ENCODE measurements around the gene TFF2.

TFF2 gene, protein sequence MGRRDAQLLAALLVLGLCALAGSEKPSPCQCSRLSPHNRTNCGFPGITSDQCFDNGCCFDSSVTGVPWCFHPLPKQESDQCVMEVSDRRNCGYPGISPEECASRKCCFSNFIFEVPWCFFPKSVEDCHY

GRCh38 chr21:42350927-42351426 is at the start of gene TFF2:
Gene TFF2 (minus strand): TSS chr21:42350994. CDS start chr21:42350957, 37 bp downstream.
- DNase-seq (ENCODE audit: low read depth), result no peak

DNA sequence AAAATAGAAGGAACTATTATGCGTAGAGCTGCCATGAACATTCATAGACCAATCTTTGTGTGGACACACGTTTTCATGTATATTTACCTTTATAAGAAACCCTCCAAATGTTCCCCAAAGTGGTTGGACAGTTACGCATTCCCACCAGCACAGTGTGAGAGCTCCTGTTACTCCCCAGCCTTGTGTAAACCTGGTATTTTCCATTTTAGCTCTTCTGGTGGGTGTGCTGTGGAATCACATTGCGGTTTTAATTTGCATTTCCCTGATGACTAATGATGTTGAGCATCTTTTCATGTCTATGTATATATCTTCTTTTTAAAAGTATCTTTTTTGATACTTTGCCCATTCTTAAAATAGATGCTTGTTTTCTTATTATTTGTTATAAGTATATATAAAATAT is 49.7 kb upstream of the TFF2 start:
- peak; percentile 11 for DNase-seq (ENCODE audit: low read depth)

GRCh38 chr21:42398436-42399028 is 47.7 kb upstream of the TFF2 start:
- DNase-seq (ENCODE audit: low read depth), result no peak

DNA sequence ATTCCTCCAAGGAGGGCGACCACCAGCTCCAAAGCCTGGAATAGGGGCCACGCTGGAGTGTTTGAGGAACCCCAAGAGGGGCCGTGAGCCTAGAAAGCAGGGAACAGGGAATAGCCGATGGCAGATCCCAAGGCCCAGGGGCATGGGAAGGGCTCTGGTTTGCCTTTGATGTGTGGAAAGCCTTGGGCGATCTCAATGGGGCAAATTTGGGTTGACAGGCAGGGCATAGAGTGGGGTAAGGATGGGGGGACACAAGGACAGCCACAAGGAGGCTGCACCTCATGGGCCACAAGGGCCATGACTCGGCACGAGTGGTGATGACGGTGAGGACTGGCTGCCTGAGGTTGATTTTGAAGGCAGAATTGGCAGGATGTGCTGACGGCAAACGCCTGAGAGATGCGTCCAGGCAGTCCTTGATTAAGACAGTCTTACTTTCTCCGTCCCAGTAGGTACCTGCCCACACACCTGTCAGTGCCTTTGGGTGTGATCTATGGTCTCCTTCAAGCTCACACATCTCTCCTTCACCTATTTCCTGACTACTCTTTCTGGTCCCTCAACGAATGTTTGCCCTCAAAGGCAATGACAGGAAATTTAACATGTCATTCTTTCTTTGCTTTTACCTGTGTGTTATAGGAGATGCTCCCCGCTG is 47.1 kb upstream of the TFF2 start:
- no peak for DNase-seq (ENCODE audit: low read depth)

DNA sequence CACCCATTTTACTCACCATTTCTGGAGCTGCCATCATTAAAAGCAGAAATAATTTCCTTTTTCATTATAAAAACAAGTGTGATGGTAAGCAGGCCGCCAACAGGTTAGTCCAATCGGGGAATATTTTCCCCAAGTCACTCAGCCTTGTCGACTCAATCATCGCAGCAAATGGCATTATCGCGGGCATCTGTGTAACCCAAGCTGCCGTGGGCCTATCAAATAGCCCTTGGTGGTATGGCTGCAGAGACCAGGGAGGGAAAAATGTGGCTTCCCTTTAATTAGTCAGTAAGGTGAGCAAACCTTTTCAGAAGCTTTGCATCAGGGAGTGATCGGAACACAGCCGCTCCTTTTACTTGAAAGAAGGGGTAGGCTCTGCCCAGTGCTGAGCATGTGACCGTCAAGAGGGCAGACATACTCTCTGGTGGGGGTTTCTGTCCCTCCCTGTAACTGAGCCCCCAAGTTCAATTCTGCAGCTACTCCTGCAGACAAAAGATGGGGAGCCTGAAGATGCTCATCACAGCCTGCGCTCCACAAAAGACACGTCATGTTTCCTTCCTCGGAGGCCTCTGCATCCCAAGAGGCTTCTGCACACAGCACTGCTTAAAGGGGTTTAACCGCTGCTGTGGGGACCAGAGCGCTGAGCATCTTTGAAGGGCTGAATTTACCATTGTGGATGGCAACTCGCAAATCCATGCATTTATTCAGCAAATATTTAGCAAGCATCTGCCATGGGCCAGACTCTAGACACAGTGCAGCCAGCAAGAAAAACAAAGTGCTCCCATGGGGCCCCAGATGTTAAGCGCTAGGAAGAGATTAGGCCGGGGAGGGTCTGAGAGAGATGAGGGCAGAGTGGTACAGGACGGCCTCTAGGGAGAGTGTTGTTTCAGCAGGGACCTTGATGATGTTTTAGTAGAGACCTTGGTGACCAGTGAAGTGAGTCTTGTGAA is 46.3 kb upstream of the TFF2 start:
- DNase-seq (ENCODE audit: low read depth), result no peak

DNA sequence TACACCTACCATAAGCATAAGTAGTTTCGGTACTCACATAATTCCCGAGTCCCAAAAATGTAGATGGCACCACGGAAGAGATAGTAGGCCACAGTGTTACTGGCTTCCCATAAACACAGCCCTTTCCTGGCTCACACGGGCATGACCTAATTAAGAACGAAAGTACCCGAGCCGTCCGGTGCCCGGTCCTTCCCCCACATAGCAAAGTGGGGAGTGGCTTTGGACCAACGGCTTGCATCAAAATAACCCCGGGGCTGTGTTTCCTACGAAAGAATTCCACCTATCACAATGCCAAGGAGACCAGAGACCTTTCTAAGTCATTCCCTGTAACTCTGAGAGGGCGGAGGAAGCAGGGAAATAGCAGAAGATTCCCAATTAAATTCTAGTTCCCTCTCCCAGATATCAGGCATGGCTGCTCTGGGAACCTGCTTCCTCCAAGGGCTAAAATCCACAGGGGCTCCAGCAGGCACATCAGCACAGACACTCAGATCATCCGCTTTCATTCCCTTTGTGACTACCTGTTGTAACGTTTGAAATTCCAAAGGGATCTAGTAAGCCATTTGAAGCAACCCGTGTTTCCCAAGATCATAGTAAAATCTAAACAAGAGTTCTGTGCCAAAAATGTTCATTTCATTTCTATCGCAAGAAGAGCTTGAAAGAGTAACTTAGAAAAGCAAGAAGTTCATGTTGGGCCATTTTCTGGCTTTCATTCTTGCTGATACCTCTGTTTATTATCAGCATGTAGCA is 45.3 kb upstream of the TFF2 start, which contains the start of gene TMPRSS3:
TSS of gene TMPRSS3 (minus strand) at position 148 of the 747 bp plus-strand sequence. CDS start 635 bp downstream, outside the sequence.
- DNase-seq (ENCODE audit: low read depth), result no peak

DNA sequence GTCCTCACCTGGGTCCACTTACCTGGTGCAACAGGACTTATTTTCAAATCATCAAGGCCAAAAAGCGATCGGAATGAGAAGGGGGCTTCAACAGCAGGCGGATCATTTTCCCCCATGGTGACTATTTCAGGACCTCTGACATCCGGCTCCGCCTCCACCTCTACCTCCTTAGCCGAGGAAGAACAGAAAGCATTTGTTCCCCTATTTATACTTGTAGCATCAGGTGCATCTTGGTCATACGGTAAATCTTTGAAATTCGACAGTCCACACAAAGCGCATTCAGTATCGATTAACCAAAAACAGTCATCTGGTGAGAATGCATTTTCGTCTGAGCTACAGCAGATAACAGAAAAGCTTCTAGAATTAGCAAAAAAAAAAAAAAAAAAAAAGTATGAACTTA is 44.5 kb upstream of the TFF2 start:
- no peak for DNase-seq (ENCODE audit: low read depth)

- no peak for DNase-seq (ENCODE audit: low read depth)
Observed at GRCh38 chr21:42393443-42393950, 42.7 kb upstream of the TFF2 start.

DNA sequence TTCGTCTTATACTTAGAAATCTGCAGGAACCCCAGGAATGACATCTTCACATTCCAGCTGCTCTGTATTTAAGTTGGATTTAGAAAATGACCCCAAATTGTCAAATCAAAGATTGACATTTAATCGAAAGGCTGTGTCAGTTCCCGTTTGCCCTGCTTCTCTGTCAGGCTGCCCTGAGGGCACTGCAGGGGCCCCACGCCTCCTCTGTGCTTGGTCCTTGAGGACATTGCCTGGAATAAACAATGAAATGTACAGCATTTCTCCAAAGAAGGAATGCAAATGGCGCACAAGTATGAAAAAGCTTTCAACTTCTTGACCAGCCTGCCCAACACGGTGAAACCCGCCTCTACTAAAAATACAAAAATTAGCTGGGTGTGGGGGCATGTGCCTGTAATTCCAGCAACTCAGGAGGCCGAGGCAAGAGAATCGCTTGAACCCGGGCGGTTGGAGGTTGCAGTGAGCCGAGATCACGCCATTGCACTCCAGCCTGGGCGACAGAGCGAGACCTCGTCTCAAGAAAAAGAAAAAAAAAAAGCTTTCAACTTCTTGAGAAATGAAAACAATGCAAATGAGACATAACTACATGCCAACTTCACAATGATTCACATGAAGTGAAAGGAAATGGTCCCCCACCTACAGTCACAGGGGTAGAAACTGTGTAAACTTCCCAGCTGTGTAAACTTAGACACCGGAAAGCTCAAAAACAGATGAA is 42.1 kb upstream of the TFF2 start:
- no peak for DNase-seq (ENCODE audit: low read depth)

- no peak for DNase-seq (ENCODE audit: low read depth)
Observed at GRCh38 chr21:42391297-42391696, 40.5 kb upstream of the TFF2 start.

DNA sequence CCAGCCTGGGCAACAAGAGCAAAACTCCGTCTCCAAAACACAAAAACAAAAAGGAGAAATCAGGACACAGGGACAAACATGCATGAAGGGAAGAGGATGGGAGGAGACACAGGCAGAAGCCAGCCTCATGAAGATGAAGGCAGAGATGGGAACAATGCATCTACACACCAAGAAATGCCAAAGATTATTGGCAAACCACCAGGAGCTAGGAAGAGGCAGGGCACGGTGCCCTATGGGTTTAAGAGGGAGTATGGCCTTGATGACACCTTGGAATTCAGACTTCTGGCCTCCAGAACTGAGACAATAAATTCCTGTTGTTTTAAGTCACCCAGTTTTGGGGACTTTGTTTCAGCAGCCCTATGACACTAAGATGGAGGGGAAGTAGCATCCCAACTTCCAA is 39.9 kb upstream of the TFF2 start:
- DNase-seq (ENCODE audit: low read depth), result no peak

DNA sequence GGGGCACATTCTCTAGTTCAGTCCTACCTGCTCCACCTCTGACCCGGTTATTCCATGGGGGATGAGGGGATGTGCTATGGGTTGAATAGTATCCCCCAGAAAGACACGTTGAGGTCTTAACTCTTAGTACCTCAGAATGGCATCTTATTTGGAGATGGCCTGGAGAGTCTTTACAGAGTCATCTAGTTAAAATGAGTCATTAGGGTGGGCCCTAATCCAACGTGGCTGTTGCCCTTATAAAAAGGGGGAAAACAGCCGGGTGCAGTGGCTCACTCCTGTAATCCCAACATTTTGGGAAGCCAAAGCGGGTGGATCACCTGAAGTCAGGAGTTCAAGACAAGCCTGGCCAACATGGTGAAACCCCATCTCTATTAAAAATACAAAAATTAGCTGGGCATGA is 39.4 kb upstream of the TFF2 start:
- no peak for DNase-seq (ENCODE audit: low read depth)

DNA sequence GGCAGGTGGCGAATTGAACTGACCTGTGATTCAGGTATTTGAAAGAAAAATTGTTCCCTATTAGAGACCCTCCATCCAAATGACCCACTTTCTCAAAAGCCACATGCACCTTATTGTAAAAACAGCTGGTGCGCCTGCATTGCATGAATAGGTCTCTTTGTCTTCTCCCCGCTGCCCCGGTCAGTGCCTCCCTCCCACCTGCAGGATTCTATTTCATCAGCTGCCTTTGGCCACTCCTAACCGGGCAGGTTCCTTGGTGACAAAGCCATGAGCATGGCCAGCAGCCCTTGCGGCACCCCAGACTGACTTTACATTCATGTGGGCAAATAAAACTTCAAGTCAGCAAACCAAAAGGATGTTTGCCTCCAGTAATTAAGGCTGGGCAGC is 38.6 kb upstream of the TFF2 start:
- DNase-seq (ENCODE audit: low read depth), result no peak

- no peak for DNase-seq (ENCODE audit: low read depth)
Observed at GRCh38 chr21:42388740-42389448, 38.1 kb upstream of the TFF2 start.

DNA sequence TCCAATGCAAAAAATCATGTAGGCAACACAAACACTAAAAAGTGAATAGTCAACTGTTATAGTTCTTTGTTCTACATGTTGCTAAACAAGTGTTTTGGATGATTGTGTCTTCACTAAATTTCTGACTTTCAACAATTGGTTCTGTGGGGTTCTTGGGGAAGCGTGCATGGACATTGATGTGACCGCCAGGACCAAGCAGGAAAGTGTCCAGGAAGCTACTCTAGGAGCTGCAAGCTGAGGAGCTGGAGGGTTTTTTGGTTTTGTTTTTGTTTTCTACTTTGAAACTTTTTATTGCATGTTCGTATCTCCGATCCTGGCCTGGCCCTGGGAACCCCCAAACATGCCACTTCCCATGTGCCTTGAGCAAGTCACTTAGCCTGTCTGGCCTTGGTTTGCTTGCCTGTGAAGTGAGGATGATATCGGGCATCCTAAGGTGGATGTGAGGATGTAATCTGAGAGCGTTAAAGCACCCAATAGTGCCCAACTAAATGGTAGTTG is 37.1 kb upstream of the TFF2 start:
- DNase-seq (ENCODE audit: low read depth), result no peak

- DNase-seq (ENCODE audit: low read depth), result no peak
Observed at GRCh38 chr21:42387164-42387563, 36.4 kb upstream of the TFF2 start.

DNA sequence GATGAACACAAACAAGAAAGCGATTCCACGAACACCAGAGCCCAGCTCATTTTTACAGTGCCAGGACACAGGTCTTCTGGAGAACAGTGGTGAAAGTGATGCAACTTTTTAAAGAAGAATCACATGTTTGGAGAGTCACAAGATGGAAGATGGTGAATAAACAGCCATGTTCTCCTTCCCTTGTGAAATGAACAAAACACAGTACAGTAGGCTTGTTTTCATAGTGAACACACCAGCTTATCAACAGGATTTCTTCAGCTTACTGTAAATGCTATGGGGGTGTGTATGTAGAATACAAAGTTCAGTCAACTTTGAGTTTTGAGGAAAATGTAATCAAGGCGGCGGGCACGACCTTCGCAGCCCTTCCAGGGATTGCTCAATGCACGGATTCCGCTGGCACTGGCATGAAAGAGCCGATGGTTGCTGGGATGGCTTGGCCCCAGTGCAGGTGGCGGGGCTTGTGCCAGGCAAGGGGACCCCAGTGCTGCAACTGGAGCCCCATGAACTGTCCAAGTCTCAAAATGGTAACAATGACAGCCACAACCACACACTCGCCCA is 35.3 kb upstream of the TFF2 start:
- DNase-seq (ENCODE audit: low read depth), result no peak

- DNase-seq (ENCODE audit: low read depth), result no peak
Observed at GRCh38 chr21:42385619-42386018, 34.8 kb upstream of the TFF2 start.

- no peak for DNase-seq (ENCODE audit: low read depth)
Observed at GRCh38 chr21:42384989-42385388, 34.2 kb upstream of the TFF2 start.

Measured in iris pigment epithelial cell (primary cell).